Esophagus muscularis mucosa (tissue), 4 donors: ENCODE results near the gene POU2AF3. TPM values are rescaled to one million over a fixed set of nuclear protein-coding genes. Genes with fewer than 3 reads are reported as not detected.

Experiments
- DNase-seq: peaks from one replicate; pipeline ENCODE4 v3.0.0-alpha.2; 2017; ENCODE audit errors: extremely low spot score
- H3K27ac ChIP-seq, 4 donors: fragments of 200-600 bp; sonication (generic); replicated peaks in 1 of 4; 1 replicate in 3 of 4; 2 replicates in 1 of 4; pipeline ENCODE4 v1.5.1; 2016 to 2019; ENCODE audit warnings: mild to moderate bottlenecking in 1 of 4
- H3K27me3 ChIP-seq, 4 donors: fragments of 200-600 bp; sonication (generic); one replicate each; pipeline versions ENCODE4 v1.5.1 to v1.6.0; 2016 to 2019
- H3K36me3 ChIP-seq, 4 donors: fragments of 200-600 bp; sonication (generic); one replicate each; pipeline ENCODE4 v1.5.1; 2016 to 2019
- H3K4me1 ChIP-seq, 4 donors: fragments of 200-600 bp; sonication (generic); one replicate each; pipeline ENCODE4 v1.5.1; 2016 to 2019
- H3K4me3 ChIP-seq, 4 donors: fragments of 200-600 bp; sonication (generic); 1 replicate in 2 of 4; 2 replicates in 2 of 4; pipeline ENCODE4 v1.5.1; 2016 to 2019; ENCODE audit warnings: mild to moderate bottlenecking in 4 of 4, moderate library complexity in 1 of 4
- H3K9me3 ChIP-seq, 4 donors: fragments of 200-600 bp; sonication (generic); 1 replicate in 3 of 4; 2 replicates in 1 of 4; pipeline ENCODE4 v1.5.1; 2016 to 2019
- CTCF ChIP-seq, 3 experiments: fragments of 200-600 bp in 2 of 3; fragments of 450-650 bp in 1 of 3; sonication (generic) in 2 of 3; IDR thresholded peaks; one replicate each; pipeline ENCODE4 v1.5.1; 2017 to 2019; ENCODE audit warnings: antibody characterized with exemption in 3 of 3, mild to moderate bottlenecking in 2 of 3, moderate library complexity in 1 of 3
- EP300 ChIP-seq: sonication (generic); formaldehyde crosslinking; IDR thresholded peaks from one replicate; pipeline ENCODE4 v1.6.1; 2017; ENCODE audit warnings: antibody characterized with exemption
- POLR2A ChIP-seq: fragments of 450-650 bp; IDR thresholded peaks from one replicate; pipeline ENCODE4 v1.6.1; 2017; ENCODE audit warnings: antibody characterized with exemption, moderate library complexity, mild to moderate bottlenecking, low read depth
- POLR2AphosphoS5 ChIP-seq, 2 donors: sonication (generic); formaldehyde crosslinking; IDR thresholded peaks; one replicate each; pipeline ENCODE4 v1.6.1; 2017; ENCODE audit warnings: antibody characterized with exemption in 2 of 2
- WGBS: methylation state at CpG from one replicate; pipeline ENCODE4 v1.1.5; 2018; 5-methylcytosine and 5-hydroxymethylcytosine counted together
- intact Hi-C: fragments of 100-400 bp; cut with DNase I; formaldehyde crosslinking; loops from one replicate; pipeline ENCODE4 v1.15.1; 2023
- total RNA-seq, 4 donors: library from RNA; depleted of rRNA; stranded (reverse); fragments of >200 nt; gene quantifications; one replicate each; pipeline versions ENCODE4 v1.1.0 to v1.2.1, GENCODE V29; 2016

POU2AF3 gene
- total RNA-seq, 4 donors from 2014 or later, result 0.99 to 2.9 (median 2.2) TPM; not detected in 1

- intact Hi-C loops, result no loop called here
- no peak for TF ChIP-seq POLR2AphosphoS5 (IDR thresholded peaks at IDR 0.05)
- no peak for TF ChIP-seq CTCF (IDR thresholded peaks at IDR 0.05)
- no peak for TF ChIP-seq EP300
- TF ChIP-seq POLR2A, result no peak
Observed at GRCh38 chr11:111336582-111337256, 38.4 kb downstream of the POU2AF3 start.

GRCh38 chr11:111339758-111340388 is 41.5 kb downstream of the POU2AF3 start:
- H3K27ac ChIP-seq, result no peak overlapping the region
- peaks cover 0 to 15% (median 4%) of the 10 kb centered on the region in 4 donors for H3K4me1 ChIP-seq
- H3K27me3 ChIP-seq, result no peaks in the 10 kb centered on the region
- no peak overlapping the region for H3K4me3 ChIP-seq
- H3K9me3 ChIP-seq, result peaks cover 0 to 8% (median 0%) of the 10 kb centered on the region in 4 donors
- no peaks in the 10 kb centered on the region for H3K36me3 ChIP-seq
- no peak for TF ChIP-seq EP300
- intact Hi-C loops, result no loop called here
- no peak for DNase-seq

More at GRCh38 chr11:111336582-111337256, 38.4 kb downstream of the POU2AF3 start:
- peaks cover 0 to 8% (median 0%) of the 10 kb centered on the region in 4 donors for H3K9me3 ChIP-seq
- H3K4me1 ChIP-seq, result peaks cover 10 to 23% (median 19%) of the 10 kb centered on the region in 4 donors
- no peak for DNase-seq
- H3K4me3 ChIP-seq, result no peak overlapping the region
- H3K27me3 ChIP-seq, result no peaks in the 10 kb centered on the region
- H3K27ac ChIP-seq, result no peak overlapping the region
- no peaks in the 10 kb centered on the region for H3K36me3 ChIP-seq
- WGBS, result 72% methylated on average over 2 of the region's 2 CpGs

- intact Hi-C loops, result no loop called here
- H3K4me3 ChIP-seq, result no peak overlapping the region
- no peak overlapping the region for H3K27ac ChIP-seq
- no peaks in the 10 kb centered on the region for H3K36me3 ChIP-seq
- no peak for DNase-seq
- TF ChIP-seq POLR2AphosphoS5 (IDR thresholded peaks at IDR 0.05) (no peak), EP300 (no peak), CTCF (IDR thresholded peaks at IDR 0.05) (no peak), POLR2A (no peak)
- WGBS, result 88% methylated on average over 3 of the region's 3 CpGs
- peaks cover 0 to 8% (median 0%) of the 10 kb centered on the region in 4 donors for H3K9me3 ChIP-seq
- H3K27me3 ChIP-seq, result no peaks in the 10 kb centered on the region
- H3K4me1 ChIP-seq, result peaks cover 0 to 7% (median 3%) of the 10 kb centered on the region in 4 donors
Observed at GRCh38 chr11:111342329-111342728, 44.0 kb downstream of the POU2AF3 start.

GRCh38 chr11:111344032-111344431 is 45.7 kb downstream of the POU2AF3 start:
- Histone ChIP-seq H3K9me3 (peaks cover 0 to 8% (median 0%) of the 10 kb centered on the region in 4 donors), H3K4me1 (peaks cover 0 to 7% (median 3%) of the 10 kb centered on the region in 4 donors), H3K27me3 (no peaks in the 10 kb centered on the region), H3K27ac (peak overlapping the region in 1 of 4 donors; percentile 59), H3K36me3 (no peaks in the 10 kb centered on the region), H3K4me3 (no peak overlapping the region)
- intact Hi-C loops, result no loop called here
- 29% methylated on average over 3 of the region's 3 CpGs for WGBS
- DNase-seq, result peak; percentile 91
- TF ChIP-seq CTCF (IDR thresholded peaks at IDR 0.05), result no peak
- peak; percentile 30 to 37 for TF ChIP-seq POLR2AphosphoS5 (IDR thresholded peaks at IDR 0.05)

GRCh38 chr11:111347002-111347722 is 48.8 kb downstream of the POU2AF3 start:
- peak; percentile 83 for DNase-seq
- 68% methylated on average over 6 of the region's 6 CpGs for WGBS
- Histone ChIP-seq H3K27ac (peak overlapping the region in 2 of 4 donors; percentile 12 to 55), H3K4me3 (no peak overlapping the region), H3K27me3 (no peaks in the 10 kb centered on the region), H3K9me3 (no peaks in the 10 kb centered on the region), H3K4me1 (peaks cover 0 to 7% (median 3%) of the 10 kb centered on the region in 4 donors), H3K36me3 (no peaks in the 10 kb centered on the region)
- intact Hi-C loops, result no loop called here
- TF ChIP-seq POLR2AphosphoS5 (IDR thresholded peaks at IDR 0.05) (peak in 1 of 2 donors; percentile 11), POLR2A (no peak)
